BJ (cell line): ENCODE data around the gene SETD1A. TPM values are rescaled to one million over a fixed set of nuclear protein-coding genes. Genes with fewer than 3 reads are reported as not detected.
"Not testable (repeated sequence)": the region's sequence is repeated elsewhere in the genome, so short reads cannot be mapped to it uniquely, and the experiment has no call there.

Source experiments
- CTCF ChIA-PET: fragments of 350-600 bp; formaldehyde crosslinking; extraction: SDS; loops from one replicate; lab custom pipeline; 2021; ENCODE audit warnings: antibody characterized with exemption, inconsistent platforms; lab: Yijun Ruan, JAX
- POLR2A ChIA-PET: fragments of 300-600 bp; sonication (Branson Sonifier 250); formaldehyde crosslinking; extraction: SDS; loops from one replicate; lab custom pipeline; 2021; ENCODE audit warnings: antibody characterized with exemption; lab: Charles Lee
- DNase-seq: peaks from one replicate; pipeline ENCODE4 v3.0.0-alpha.2; 2011; ENCODE audit warnings: low read depth
- H3K27me3 ChIP-seq: 2 replicates; pipeline ENCODE4 v1.6.0; 2011; ENCODE audit warnings: low read length; ENCODE audit not compliant: control insufficient read depth, insufficient read depth
- H3K36me3 ChIP-seq: 2 replicates; pipeline ENCODE4 v1.5.1; 2011; ENCODE audit warnings: low read length; ENCODE audit not compliant: control insufficient read depth, insufficient read depth
- H3K4me3 ChIP-seq: 2 replicates; pipeline ENCODE4 v1.5.1; 2011; ENCODE audit warnings: low read depth, mild to moderate bottlenecking, control low read depth, low read length
- CTCF ChIP-seq: IDR thresholded peaks from 2 replicates; pipeline ENCODE4 v1.5.1; 2011; ENCODE audit warnings: low read depth, mild to moderate bottlenecking, control low read depth, inconsistent platforms, low read length, moderate library complexity; ENCODE audit not compliant: insufficient read depth
- polyA plus RNA-seq: library from polyadenylated mRNA; depleted of rRNA; stranded (reverse); fragments of >200 nt; gene quantifications from 2 replicates; pipeline ENCODE4 v1.2.3, GENCODE V29; 2011

The SETD1A gene
- polyA plus RNA-seq, 1 experiment, result 1.4 TPM

- Histone ChIP-seq H3K4me3 (no peak overlapping the region), H3K27me3 (no peaks in the 10 kb centered on the region), H3K36me3 (peaks cover 18% of the 10 kb centered on the region)
- POLR2A ChIA-PET, result no interaction called here
- no peak for TF ChIP-seq CTCF
- CTCF ChIA-PET, result interaction anchor here (1.9 kb wide), 1 partner anchor 11 kb away, joined by 6 read pairs; no protein-coding TSS in a partner anchor
- DNase-seq, result no peak
These were observed 19.9 kb upstream of the SETD1A start for GRCh38 chr16:30937692-30938091.

- H3K27me3 ChIP-seq, H3K4me3 ChIP-seq, DNase-seq, POLR2A ChIA-PET: not testable (repeated sequence)
- CTCF ChIA-PET, result interaction anchor here (0.9 to 7.1 kb wide), 5 partner anchors 12 to 101 kb away, joined by 3 to 40 read pairs (median 27); no protein-coding TSS in a partner anchor
- H3K36me3 ChIP-seq, result peaks cover 23% of the 10 kb centered on the region
These were observed 18.0 kb upstream of the SETD1A start for GRCh38 chr16:30939571-30939970.

GRCh38 chr16:30941600-30942425 lies 15.7 kb upstream of the SETD1A start:
- CTCF ChIA-PET, result interaction anchor here (0.6 to 7.1 kb wide), 23 partner anchors 9 to 926 kb away, joined by 3 to 40 read pairs (median 4); partner anchors contain the start of genes HSD3B7, VKORC1 and ZNF843
- DNase-seq, result no peak
- TF ChIP-seq CTCF, result peak; percentile 96
- Histone ChIP-seq H3K27me3 (no peaks in the 10 kb centered on the region), H3K4me3 (no peak overlapping the region), H3K36me3 (peaks cover 23% of the 10 kb centered on the region)
- POLR2A ChIA-PET, result interaction anchor here (0.6 kb wide), 1 partner anchor 531 kb away, joined by 3 read pairs; no protein-coding TSS in a partner anchor

GRCh38 chr16:30942426-30942806 lies 15.1 kb upstream of the SETD1A start:
- CTCF ChIA-PET, result interaction anchor here (0.9 to 7.1 kb wide), 17 partner anchors 8 to 500 kb away, joined by 3 to 40 read pairs (median 4); partner anchors contain the start of genes VKORC1 and ZNF843
- H3K4me3 ChIP-seq, result no peak overlapping the region
- H3K27me3 ChIP-seq, result no peaks in the 10 kb centered on the region
- peaks cover 24% of the 10 kb centered on the region for H3K36me3 ChIP-seq
- TF ChIP-seq CTCF, result no peak
- no peak for DNase-seq
- POLR2A ChIA-PET, result no interaction called here

- CTCF ChIA-PET, result interaction anchor here (7.1 kb wide), 1 partner anchor 9 kb away, joined by 30 read pairs; no protein-coding TSS in a partner anchor
- Histone ChIP-seq H3K36me3 (peaks cover 23% of the 10 kb centered on the region), H3K4me3 (no peak overlapping the region), H3K27me3 (no peaks in the 10 kb centered on the region)
- POLR2A ChIA-PET, result no interaction called here
- DNase-seq, result no peak
- TF ChIP-seq CTCF, result no peak
These were observed 13.2 kb upstream of the SETD1A start for GRCh38 chr16:30944352-30944751.
